Neuronal stem cell (in vitro differentiated cells): ENCODE data around the gene RPE65. TPM values are rescaled to one million over a fixed set of nuclear protein-coding genes. Genes with fewer than 3 reads are reported as not detected.
A peak's percentile ranks its signal among the peaks of the same experiment; 100 is the strongest.

Experiments used
- DNase-seq: peaks from one replicate; pipeline ENCODE4 v3.0.0-alpha.2; 2013; ENCODE audit warnings: low spot score
- H2AFZ ChIP-seq: one replicate; pipeline ENCODE4 v1.6.1; 2013; ENCODE audit warnings: mild to moderate bottlenecking, low read length, inconsistent platforms
- H2AK5ac ChIP-seq: 2 replicates; pipeline ENCODE4 v1.6.1; 2013; ENCODE audit warnings: low read depth, mild to moderate bottlenecking, inconsistent platforms, low read length, moderate library complexity, mixed read lengths
- H2BK120ac ChIP-seq: 2 replicates; pipeline ENCODE4 v1.6.1; 2013; ENCODE audit warnings: low read depth, mild to moderate bottlenecking, inconsistent platforms, low read length, moderate library complexity, mixed read lengths
- H2BK12ac ChIP-seq: one replicate; pipeline ENCODE4 v1.6.1; 2013; ENCODE audit warnings: low read length, inconsistent platforms
- H2BK15ac ChIP-seq: 2 replicates; pipeline ENCODE4 v1.6.1; 2013; ENCODE audit warnings: mild to moderate bottlenecking, low read length, inconsistent platforms, mixed read lengths
- H2BK5ac ChIP-seq: one replicate; pipeline ENCODE4 v1.6.1; 2013; ENCODE audit warnings: inconsistent platforms, mild to moderate bottlenecking, low read length, moderate library complexity
- H3K14ac ChIP-seq: one replicate; pipeline ENCODE4 v1.6.1; 2013; ENCODE audit warnings: low read length, inconsistent platforms
- H3K18ac ChIP-seq: 2 replicates; pipeline ENCODE4 v1.6.1; 2013; ENCODE audit warnings: low read length, inconsistent platforms
- H3K23ac ChIP-seq: 2 replicates; pipeline ENCODE4 v1.6.1; 2013; ENCODE audit warnings: low read depth, mild to moderate bottlenecking, mixed read lengths, low read length, inconsistent platforms; ENCODE audit not compliant: poor library complexity
- H3K27ac ChIP-seq: replicated peaks from 3 replicates; pipeline ENCODE4 v1.5.1; 2013; ENCODE audit warnings: low read length, inconsistent platforms
- H3K27me3 ChIP-seq, 3 experiments: 2 replicates each; pipeline ENCODE4 v1.6.1; 2013; ENCODE audit warnings: low read length in 3 of 3, mild to moderate bottlenecking in 2 of 3, inconsistent platforms in 1 of 3, low read depth in 1 of 3, mixed read lengths in 1 of 3, moderate library complexity in 1 of 3; ENCODE audit not compliant: control insufficient read depth in 3 of 3, insufficient read depth in 3 of 3
- H3K36me3 ChIP-seq, 2 donors: replicated peaks in 1 of 2; 2 replicates each; pipeline ENCODE4 v1.6.1; 2013; ENCODE audit warnings: low read length in 2 of 2; ENCODE audit not compliant: control insufficient read depth in 2 of 2, insufficient read depth in 2 of 2
- H3K4ac ChIP-seq: 2 replicates; pipeline ENCODE4 v1.6.1; 2013; ENCODE audit warnings: inconsistent platforms, mild to moderate bottlenecking, low read length, moderate library complexity
- H3K4me1 ChIP-seq, 2 donors: 1 replicate in 1 of 2; 2 replicates in 1 of 2; pipeline ENCODE4 v1.6.1; 2013; ENCODE audit warnings: low read length in 2 of 2, low read depth in 1 of 2; ENCODE audit not compliant: control insufficient read depth in 2 of 2, insufficient read depth in 1 of 2
- H3K4me2 ChIP-seq: one replicate; pipeline ENCODE4 v1.6.1; 2013; ENCODE audit warnings: mild to moderate bottlenecking, low read length, inconsistent platforms; ENCODE audit not compliant: insufficient read depth, poor library complexity, severe bottlenecking
- H3K4me3 ChIP-seq, 2 donors: 2 replicates each; pipeline ENCODE4 v1.5.1; 2013; ENCODE audit warnings: low read length in 2 of 2, mild to moderate bottlenecking in 2 of 2, inconsistent platforms in 1 of 2, moderate library complexity in 1 of 2
- H3K79me1 ChIP-seq: one replicate; pipeline ENCODE4 v1.6.1; 2013; ENCODE audit warnings: low read depth, mild to moderate bottlenecking, inconsistent platforms, low read length, moderate library complexity
- H3K9ac ChIP-seq: one replicate; pipeline ENCODE4 v1.6.1; 2013; ENCODE audit warnings: mild to moderate bottlenecking, low read depth, low read length, inconsistent platforms; ENCODE audit not compliant: poor library complexity
- H3K9me3 ChIP-seq, 2 donors: replicated peaks in 1 of 2; 2 replicates each; pipeline versions ENCODE3 to v1.6.1; 2013; ENCODE audit warnings: low read length in 2 of 2, mild to moderate bottlenecking in 2 of 2, inconsistent platforms in 1 of 2, low read depth in 1 of 2, mixed read lengths in 1 of 2, moderate library complexity in 1 of 2; ENCODE audit not compliant: control insufficient read depth in 2 of 2, insufficient read depth in 1 of 2
- H4K8ac ChIP-seq: one replicate; pipeline ENCODE4 v1.6.1; 2013; ENCODE audit warnings: low read depth, mild to moderate bottlenecking, inconsistent platforms, low read length, moderate library complexity
- H4K91ac ChIP-seq: one replicate; pipeline ENCODE4 v1.6.1; 2013; ENCODE audit warnings: low read length, low read depth, mild to moderate bottlenecking, inconsistent platforms; ENCODE audit not compliant: poor library complexity
- WGBS, 2 donors: extraction: QIAGEN DNeasy Blood & Tissue Kit; methylation state at CpG; one replicate each; pipeline ENCODE4 v1.1.7; 2013; ENCODE audit warnings: missing lambda C conversion rate in 2 of 2, mixed read lengths in 1 of 2; ENCODE audit not compliant: insufficient read length in 2 of 2, insufficient replicate concordance in 1 of 2; ENCODE audit errors: extremely low coverage in 2 of 2; 5-methylcytosine and 5-hydroxymethylcytosine counted together
- polyA plus RNA-seq, 2 experiments: library from polyadenylated mRNA; stranded (reverse); fragments of 200-250 nt; gene quantifications; one replicate each; pipeline ENCODE4 v1.2.3, GENCODE V29; 2013

Gene RPE65
- polyA plus RNA-seq (2013, experiment 1 of 2), result 0.06 TPM
- polyA plus RNA-seq (2013, experiment 2 of 2), result 0.06 TPM

DNA sequence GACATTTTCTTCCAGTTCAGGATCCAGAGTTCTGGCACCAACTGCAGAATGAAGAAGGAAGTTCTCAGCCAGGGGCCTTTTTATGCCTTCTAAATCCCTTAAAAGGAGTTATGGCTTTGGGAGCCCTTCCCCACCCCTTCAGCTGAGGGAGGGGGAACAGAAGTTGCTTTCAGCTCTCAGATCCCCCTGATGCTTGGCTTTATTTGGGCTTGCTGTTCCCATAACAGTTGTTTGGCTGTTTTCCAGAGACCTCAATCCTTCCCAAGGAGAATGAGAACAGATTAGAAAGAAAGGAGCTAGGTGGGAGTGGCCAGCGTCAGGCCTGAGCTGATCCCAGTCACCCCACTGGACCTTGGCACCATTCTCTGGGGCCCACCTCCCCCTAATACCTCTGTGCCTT is at the start of gene RPE65:
Gene RPE65, minus strand, starts transcription at position 54 of the 400 bp plus-strand sequence. Its CDS starts 49 bp downstream, at position 5.
- Histone ChIP-seq H3K23ac (no peak within 1 kb of the TSS), H3K27ac (no peak within 1 kb of the TSS), H2BK15ac (no peak within 1 kb of the TSS), H3K18ac (no peak within 1 kb of the TSS), H3K36me3 (no peaks in the 10 kb centered on the region), H3K9me3 (no peaks in the 10 kb centered on the region), H2AK5ac (no peak within 1 kb of the TSS), H3K9ac (no peak within 1 kb of the TSS), H3K27me3 (no peaks in the 10 kb centered on the region), H2AFZ (no peak within 1 kb of the TSS), H2BK5ac (no peak within 1 kb of the TSS), H4K8ac (no peak within 1 kb of the TSS), H4K91ac (no peak within 1 kb of the TSS), H2BK12ac (no peak within 1 kb of the TSS), H3K4me2 (no peak within 1 kb of the TSS), H3K4me3 (no peak within 1 kb of the TSS), H3K14ac (no peak within 1 kb of the TSS), H2BK120ac (no peak within 1 kb of the TSS), H3K79me1 (no peaks in the 10 kb centered on the region), H3K4me1 (peaks cover 0 to 2% of the 10 kb centered on the region in 2 donors), H3K4ac (no peak within 1 kb of the TSS)
- DNase-seq, result no peak
- WGBS, 2 donors, result no CpG with 5 or more reads among the region's 1 CpG

DNA sequence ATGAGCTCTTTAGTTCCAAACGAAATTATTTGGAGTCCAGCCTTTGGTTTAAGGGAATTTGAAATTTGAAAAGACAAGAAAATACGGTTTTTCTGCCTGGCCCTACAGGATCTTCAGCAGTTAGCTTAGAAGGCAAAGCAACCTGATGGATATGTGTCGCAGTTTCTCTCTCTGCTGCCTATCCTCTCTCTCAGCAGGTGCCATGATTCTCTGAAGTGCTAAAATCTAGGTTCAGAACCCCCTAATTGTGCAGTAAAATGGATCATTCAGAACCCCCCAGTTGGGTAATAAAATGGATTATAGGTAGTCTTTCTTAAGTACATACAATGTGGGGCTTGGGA is 47.6 kb upstream of the RPE65 start:
- Histone ChIP-seq H2AK5ac (no peak overlapping the region), H4K91ac (no peak overlapping the region), H3K4me2 (peak overlapping the region; percentile 38), H3K23ac (no peak overlapping the region), H3K79me1 (peaks cover 2% of the 10 kb centered on the region), H3K4me3 (peak overlapping the region in 1 of 2 donors; percentile 66), H3K27me3 (no peaks in the 10 kb centered on the region), H3K36me3 (peaks cover 2 to 23% of the 10 kb centered on the region in 2 donors), H3K14ac (no peak overlapping the region), H2BK120ac (no peak overlapping the region), H3K18ac (no peak overlapping the region), H2BK5ac (no peak overlapping the region), H4K8ac (no peak overlapping the region), H3K27ac (no peak overlapping the region), H3K9me3 (peaks cover 0 to 2% of the 10 kb centered on the region in 2 donors), H3K4me1 (peaks cover 0 to 6% of the 10 kb centered on the region in 2 donors), H3K4ac (no peak overlapping the region), H2AFZ (peak overlapping the region; percentile 88), H2BK12ac (no peak overlapping the region), H2BK15ac (no peak overlapping the region), H3K9ac (no peak overlapping the region)
- WGBS, 2 donors, result no CpG with 5 or more reads among the region's 3 CpGs
- no peak for DNase-seq

DNA sequence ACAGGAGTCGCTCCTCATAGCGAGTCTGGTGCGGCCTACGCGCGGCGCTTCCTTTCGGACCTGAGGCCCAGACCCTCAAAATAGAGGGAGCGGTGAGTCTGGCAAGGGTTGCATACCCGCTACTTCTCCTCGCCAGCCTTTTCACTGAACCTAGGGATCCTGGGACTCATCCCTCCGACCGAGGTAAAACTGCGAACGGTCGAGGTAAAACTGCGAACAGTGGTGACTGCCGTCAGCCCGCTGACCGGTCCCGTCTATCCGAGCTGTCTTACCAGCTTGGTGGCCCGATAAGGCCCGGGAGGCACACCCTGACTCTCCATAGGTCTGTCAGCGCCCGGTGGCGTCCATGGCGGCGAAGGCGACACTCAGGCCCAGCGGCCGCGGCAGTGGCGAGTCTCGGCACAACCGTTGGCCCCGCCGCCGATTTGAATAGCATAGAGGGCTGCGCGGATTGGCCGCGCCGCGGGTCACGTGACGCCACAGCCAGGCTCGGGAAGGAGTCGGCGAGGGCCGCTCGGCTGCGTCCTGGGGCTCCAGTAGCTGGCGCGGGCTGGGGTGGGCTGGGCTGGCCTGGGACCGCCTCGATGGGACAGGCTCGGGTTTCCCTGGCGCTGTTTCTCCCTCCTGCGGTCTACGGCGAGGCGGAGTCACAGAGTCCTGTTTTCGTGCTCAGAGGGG is 47.1 kb upstream of the RPE65 start, which contains the start of gene DEPDC1:
Gene DEPDC1, minus strand, starts transcription at position 403 of the 678 bp plus-strand sequence. Its CDS starts 83 bp downstream, at position 320.
- WGBS, 2 donors, result no CpG with 5 or more reads among the region's 64 CpGs
- H3K27ac ChIP-seq, result peak within 1 kb of the TSS; percentile 77

DNA sequence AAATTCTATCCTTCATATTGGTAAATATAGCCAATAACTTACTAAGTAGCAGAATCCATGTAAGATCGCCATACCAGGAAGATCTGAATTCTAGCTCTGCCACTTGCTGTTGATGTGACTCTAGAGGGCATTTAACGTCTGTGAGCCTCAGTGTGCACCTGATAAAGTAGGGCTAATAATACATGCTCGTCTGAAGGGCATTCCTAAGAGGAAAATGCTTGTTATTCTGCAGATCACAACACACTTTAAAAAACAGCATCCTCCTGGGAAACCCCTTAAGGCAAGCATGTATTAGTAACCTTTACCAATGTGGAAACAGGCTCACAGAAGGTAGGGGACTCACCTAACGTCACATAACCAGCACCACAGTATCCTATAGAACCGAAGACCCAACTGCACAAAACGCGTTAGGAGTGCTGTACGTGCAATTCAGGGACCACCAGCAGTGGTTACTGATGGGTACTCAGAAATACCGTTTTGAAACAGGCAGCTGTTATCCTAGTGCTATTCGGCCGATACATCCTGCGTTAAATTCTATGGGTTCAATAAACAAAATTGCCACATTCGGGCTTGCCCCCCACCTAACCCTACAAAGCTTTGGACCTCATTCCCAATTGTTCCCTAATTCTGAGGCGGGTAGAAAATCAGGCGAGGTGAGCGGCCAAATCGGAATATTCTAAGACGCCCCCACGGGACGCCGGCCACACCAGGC is 46.4 kb upstream of the RPE65 start:
- Histone ChIP-seq H4K8ac (no peak overlapping the region), H3K36me3 (peaks cover 2 to 35% of the 10 kb centered on the region in 2 donors), H2BK12ac (no peak overlapping the region), H3K14ac (no peak overlapping the region), H3K9ac (peak overlapping the region; percentile 97), H3K4ac (no peak overlapping the region), H3K79me1 (peaks cover 2% of the 10 kb centered on the region), H4K91ac (no peak overlapping the region), H2BK5ac (peak overlapping the region; percentile 58), H3K4me2 (peak overlapping the region; percentile 56), H3K4me3 (peak overlapping the region; percentile 66 to 98), H2AFZ (peak overlapping the region; percentile 88), H3K23ac (no peak overlapping the region), H2BK120ac (no peak overlapping the region), H3K27ac (peak overlapping the region; percentile 77), H2AK5ac (no peak overlapping the region), H3K4me1 (peaks cover 0 to 6% of the 10 kb centered on the region in 2 donors), H3K18ac (peak overlapping the region; percentile 92), H3K9me3 (peaks cover 2% of the 10 kb centered on the region in 2 donors), H3K27me3 (no peaks in the 10 kb centered on the region), H2BK15ac (no peak overlapping the region)
- peak; percentile 26 for DNase-seq
- WGBS, 2 donors, result no CpG with 5 or more reads among the region's 21 CpGs

More for the DNA sequence above, 47.1 kb upstream of the RPE65 start, which contains the start of gene DEPDC1:
- peak within 1 kb of the TSS; percentile 56 for H3K4me2 ChIP-seq
- no peaks in the 10 kb centered on the region for H3K27me3 ChIP-seq
- no peak within 1 kb of the TSS for H2AK5ac ChIP-seq
- peak within 1 kb of the TSS; percentile 58 for H2BK5ac ChIP-seq
- peaks cover 0 to 2% of the 10 kb centered on the region in 2 donors for H3K9me3 ChIP-seq
- peak within 1 kb of the TSS; percentile 97 for H3K9ac ChIP-seq
- H3K18ac ChIP-seq, result peak within 1 kb of the TSS; percentile 92
- no peak within 1 kb of the TSS for H2BK120ac ChIP-seq
- H3K4me3 ChIP-seq, result peak within 1 kb of the TSS; percentile 66 to 98
- peak; percentile 91 for DNase-seq
- H4K91ac ChIP-seq, result no peak within 1 kb of the TSS
- H4K8ac ChIP-seq, result no peak within 1 kb of the TSS
- H3K36me3 ChIP-seq, result peaks cover 2 to 28% of the 10 kb centered on the region in 2 donors
- no peak within 1 kb of the TSS for H2BK12ac ChIP-seq
- peak within 1 kb of the TSS; percentile 88 for H2AFZ ChIP-seq
- H3K4me1 ChIP-seq, result peaks cover 0 to 6% of the 10 kb centered on the region in 2 donors
- peak within 1 kb of the TSS; percentile 42 for H3K14ac ChIP-seq
- no peak within 1 kb of the TSS for H3K4ac ChIP-seq
- peaks cover 2% of the 10 kb centered on the region for H3K79me1 ChIP-seq
- peak within 1 kb of the TSS; percentile 70 for H3K23ac ChIP-seq
- no peak within 1 kb of the TSS for H2BK15ac ChIP-seq
